ENCODE data around the gene TBL3. TPM values are rescaled to one million over a fixed set of nuclear protein-coding genes. Genes with fewer than 3 reads are reported as not detected.

TBL3 gene
- polyA plus RNA-seq, 1 donor (not counting 4 experiments of a cell fraction or from before 2014, with no cell fraction given) = 27.8 TPM

- TF ChIP-seq EZH2 (IDR thresholded peaks at IDR 0.05; ENCODE audit: low read length) = no peak
- peak; percentile 1 to 56 (median 38) for TF ChIP-seq CTCF (optimal IDR thresholded peaks at IDR 0.05 in 1 of 3, IDR thresholded peaks at IDR 0.05 in 1 of 3, conservative IDR thresholded peaks at IDR 0.05 in 1 of 3; ENCODE audit: extremely low read depth in 1 of 3, insufficient read depth in 2 of 3, low read length in 3 of 3)
- Histone ChIP-seq H3K9me3 (ENCODE audit: control insufficient read depth, low read depth, low read length) (no peaks in the 10 kb centered on the region), H3K9me1 (ENCODE audit: control insufficient read depth, extremely low read depth, insufficient read depth, low read length) (no peaks in the 10 kb centered on the region), H3K4me1 (ENCODE audit: control insufficient read depth, extremely low read depth, insufficient read depth, low read length) (peaks cover 13% of the 10 kb centered on the region), H3K4me3 (ENCODE audit: control insufficient read depth in 2 of 3, extremely low read depth in 1 of 3, insufficient read depth in 2 of 3, low read depth in 1 of 3, low read length in 3 of 3) (no peak overlapping the region), H3K27me3 (ENCODE audit: control insufficient read depth, extremely low read depth, insufficient read depth, low read length) (no peaks in the 10 kb centered on the region), H2AFZ (ENCODE audit: control insufficient read depth, low read length) (no peak overlapping the region), H3K36me3 (ENCODE audit: control insufficient read depth in 2 of 2, extremely low read depth in 1 of 2, insufficient read depth in 2 of 2, low read length in 2 of 2) (no peaks in the 10 kb centered on the region), H3K79me2 (ENCODE audit: control insufficient read depth, insufficient read depth, low read length) (no peaks in the 10 kb centered on the region), H3K9ac (ENCODE audit: control insufficient read depth, extremely low read depth, insufficient read depth, low read length) (no peak overlapping the region), H4K20me1 (ENCODE audit: control insufficient read depth, extremely low read depth, insufficient read depth, low read length) (no peaks in the 10 kb centered on the region), H3K27ac (ENCODE audit: control insufficient read depth, insufficient read depth, low read length) (no peak overlapping the region), H3K4me2 (ENCODE audit: control insufficient read depth, extremely low read depth, insufficient read depth, low read depth, low read length) (no peak overlapping the region)
- no peak for FAIRE-seq
- no peak for DNase-seq (ENCODE audit: low read depth, low spot score)
- dilution Hi-C loops (cut with MboI; ENCODE audit: extremely low pct_ligation_motif_present, low sequenced_read_pairs) = no loop called here
Observed at GRCh38 chr16:1932050-1933028, 39.5 kb upstream of the TBL3 start.

GRCh38 chr16:1933097-1933661 is 38.7 kb upstream of the TBL3 start:
- Histone ChIP-seq H3K9ac (ENCODE audit: control insufficient read depth, extremely low read depth, insufficient read depth, low read length) (no peak overlapping the region), H3K27me3 (ENCODE audit: control insufficient read depth, extremely low read depth, insufficient read depth, low read length) (no peaks in the 10 kb centered on the region), H3K79me2 (ENCODE audit: control insufficient read depth, insufficient read depth, low read length) (no peaks in the 10 kb centered on the region), H3K4me3 (ENCODE audit: control insufficient read depth in 2 of 3, extremely low read depth in 1 of 3, insufficient read depth in 2 of 3, low read depth in 1 of 3, low read length in 3 of 3) (no peak overlapping the region), H3K9me1 (ENCODE audit: control insufficient read depth, extremely low read depth, insufficient read depth, low read length) (no peaks in the 10 kb centered on the region), H3K4me1 (ENCODE audit: control insufficient read depth, extremely low read depth, insufficient read depth, low read length) (peaks cover 13% of the 10 kb centered on the region), H3K36me3 (ENCODE audit: control insufficient read depth in 2 of 2, extremely low read depth in 1 of 2, insufficient read depth in 2 of 2, low read length in 2 of 2) (no peaks in the 10 kb centered on the region), H3K9me3 (ENCODE audit: control insufficient read depth, low read depth, low read length) (no peaks in the 10 kb centered on the region), H4K20me1 (ENCODE audit: control insufficient read depth, extremely low read depth, insufficient read depth, low read length) (no peaks in the 10 kb centered on the region), H3K27ac (ENCODE audit: control insufficient read depth, insufficient read depth, low read length) (no peak overlapping the region), H2AFZ (ENCODE audit: control insufficient read depth, low read length) (no peak overlapping the region), H3K4me2 (ENCODE audit: control insufficient read depth, extremely low read depth, insufficient read depth, low read depth, low read length) (no peak overlapping the region)
- dilution Hi-C loops (cut with MboI; ENCODE audit: extremely low pct_ligation_motif_present, low sequenced_read_pairs) = no loop called here
- no peak for TF ChIP-seq EZH2 (IDR thresholded peaks at IDR 0.05; ENCODE audit: low read length)
- no peak for TF ChIP-seq CTCF (optimal IDR thresholded peaks at IDR 0.05 in 1 of 3, IDR thresholded peaks at IDR 0.05 in 1 of 3, conservative IDR thresholded peaks at IDR 0.05 in 1 of 3; ENCODE audit: extremely low read depth in 1 of 3, insufficient read depth in 2 of 3, low read length in 3 of 3)
- no peak for FAIRE-seq
- no peak for DNase-seq (ENCODE audit: low read depth, low spot score)

Measured in keratinocyte (primary cell).